Lower leg skin (tissue), 4 donors: ENCODE results near the gene MTERF4. TPM values are rescaled to one million over a fixed set of nuclear protein-coding genes. Genes with fewer than 3 reads are reported as not detected.

Experiments used
- DNase-seq, 2 donors: peaks; one replicate each; pipeline ENCODE4 v3.0.0-alpha.2; 2019; ENCODE audit warnings: low spot score in 2 of 2
- H3K4me3 ChIP-seq: fragments of 200-600 bp; sonication (generic); 2 replicates; pipeline ENCODE4 v1.5.1; 2017; ENCODE audit warnings: mild to moderate bottlenecking, low read depth; ENCODE audit not compliant: poor library complexity, severe bottlenecking
- CTCF ChIP-seq, 3 donors: fragments of 450-650 bp; IDR thresholded peaks; one replicate each; pipeline ENCODE4 v1.5.1; 2016; ENCODE audit warnings: antibody characterized with exemption in 3 of 3, mild to moderate bottlenecking in 3 of 3, moderate library complexity in 2 of 3
- POLR2A ChIP-seq, 2 donors: fragments of 450-650 bp; IDR thresholded peaks; one replicate each; pipeline ENCODE4 v1.6.1; 2016 to 2017; ENCODE audit warnings: antibody characterized with exemption in 2 of 2, mild to moderate bottlenecking in 1 of 2, moderate library complexity in 1 of 2
- WGBS, 2 donors: methylation state at CpG; one replicate each; pipeline ENCODE4 v1.1.5; 2018; 5-methylcytosine and 5-hydroxymethylcytosine counted together
- intact Hi-C: fragments of 100-400 bp; cut with DNase I; formaldehyde crosslinking; loops from one replicate; pipeline ENCODE4 v1.15.0; 2023; ENCODE audit warnings: low total_unique reads
- total RNA-seq, 4 donors: library from RNA; depleted of rRNA; stranded (reverse); fragments of >200 nt; gene quantifications; one replicate each; pipeline ENCODE4 v1.1.0, GENCODE V29; 2016

Gene MTERF4
- total RNA-seq, 4 donors from 2014 or later: 26.4 to 58.2 (median 44.7) TPM

- TF ChIP-seq CTCF (IDR thresholded peaks at IDR 0.05) (no peak), POLR2A (IDR thresholded peaks at IDR 0.05) (no peak)
- DNase-seq: no peak
- H3K4me3 ChIP-seq: no peak overlapping the region
- 96 to 97% methylated on average over 7 of the region's 7 CpGs for WGBS, 2 donors
- intact Hi-C loops: no loop called here
These were observed 29.4 kb upstream of the MTERF4 start for GRCh38 chr2:241131531-241131930.

GRCh38 chr2:241130316-241130715 lies 28.2 kb upstream of the MTERF4 start:
- 91 to 94% methylated on average over 16 of the region's 16 CpGs for WGBS, 2 donors
- H3K4me3 ChIP-seq: no peak overlapping the region
- intact Hi-C loops: no loop called here
- DNase-seq: no peak
- TF ChIP-seq POLR2A (IDR thresholded peaks at IDR 0.05): no peak
- no peak for TF ChIP-seq CTCF (IDR thresholded peaks at IDR 0.05)

- TF ChIP-seq CTCF (IDR thresholded peaks at IDR 0.05): no peak
- TF ChIP-seq POLR2A (IDR thresholded peaks at IDR 0.05): no peak
- no peak for DNase-seq
- WGBS, 2 donors: 86 to 91% methylated on average over 12 of the region's 12 CpGs
These were observed 27.2 kb upstream of the MTERF4 start for GRCh38 chr2:241129086-241129871.

GRCh38 chr2:241128266-241128665 lies 26.2 kb upstream of the MTERF4 start:
- no peak overlapping the region for H3K4me3 ChIP-seq
- WGBS, 2 donors: 95 to 97% methylated on average over 8 of the region's 8 CpGs
- DNase-seq: no peak
- TF ChIP-seq CTCF (IDR thresholded peaks at IDR 0.05): no peak
- TF ChIP-seq POLR2A (IDR thresholded peaks at IDR 0.05): no peak
- intact Hi-C loops: no loop called here

More at GRCh38 chr2:241129086-241129871, 27.2 kb upstream of the MTERF4 start:
- intact Hi-C loops: no loop called here
- no peak overlapping the region for H3K4me3 ChIP-seq

- intact Hi-C loops: no loop called here
- 91 to 95% methylated on average over 15 to 18 of the region's 18 CpGs for WGBS, 2 donors
- no peak overlapping the region for H3K4me3 ChIP-seq
- DNase-seq: no peak
- no peak for TF ChIP-seq POLR2A (IDR thresholded peaks at IDR 0.05)
- no peak for TF ChIP-seq CTCF (IDR thresholded peaks at IDR 0.05)
These were observed 24.7 kb upstream of the MTERF4 start for GRCh38 chr2:241126771-241127202.
